NCI-H748 (cell line): Measurements from ENCODE around the gene SIGLEC14.
A peak's percentile ranks its signal among the peaks of the same experiment; 100 is the strongest.
"Not testable (repeated sequence)": the region's sequence is repeated elsewhere in the genome, so short reads cannot be mapped to it uniquely, and the experiment has no call there.

Source experiments
- DNase-seq: peaks from one replicate; lab custom pipeline; 2025; ENCODE audit not compliant: unreplicated experiment; lab: John Stamatoyannopoulos, UW

SIGLEC14 gene

GRCh38 chr19:51675911-51676565, 29.4 kb upstream of the SIGLEC14 start:
- peak; percentile 59 for DNase-seq

DNA sequence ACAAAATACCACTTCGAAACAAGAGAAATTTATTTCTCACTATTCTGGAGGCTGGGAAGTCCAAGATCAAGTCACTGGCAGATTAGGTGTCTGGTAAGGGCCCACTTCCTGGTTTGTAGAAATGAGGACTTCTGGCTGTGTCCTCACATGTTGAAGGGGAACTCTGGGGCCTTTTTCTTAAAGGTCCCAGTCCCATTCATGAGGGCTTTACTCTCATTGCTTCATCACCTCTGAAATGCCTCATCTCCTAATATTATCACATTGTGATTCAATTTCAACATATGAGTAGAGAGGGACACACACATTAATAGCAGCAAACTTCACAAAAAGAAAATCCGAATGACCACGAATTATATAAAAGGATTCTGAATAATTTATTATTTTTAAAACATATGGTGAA, 21.6 kb upstream of the SIGLEC14 start:
- DNase-seq, result no peak

DNA sequence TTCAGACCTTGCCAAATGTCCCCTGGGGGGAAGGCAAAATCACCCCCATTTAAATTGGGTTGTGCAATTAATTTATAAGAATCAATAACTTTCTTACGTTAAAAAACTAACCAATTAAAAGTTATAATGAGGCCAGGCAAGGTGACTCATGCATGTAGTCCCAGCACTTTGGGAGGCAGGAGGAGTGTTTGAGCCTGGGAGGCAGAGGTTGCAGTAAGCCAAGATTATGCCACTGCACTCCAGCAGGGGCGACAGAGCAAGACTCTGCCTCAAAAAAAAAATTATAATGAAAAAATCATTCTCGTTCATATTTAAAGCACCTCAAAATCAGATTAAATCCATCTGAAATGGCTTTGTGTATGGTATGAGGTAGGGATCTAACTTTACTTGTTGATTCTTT, 18.4 kb upstream of the SIGLEC14 start:
- no peak for DNase-seq

- no peak for DNase-seq
Measured at GRCh38 chr19:51664131-51664530, 17.5 kb upstream of the SIGLEC14 start.

GRCh38 chr19:51663650-51664049, 17.0 kb upstream of the SIGLEC14 start:
- DNase-seq, result no peak

GRCh38 chr19:51660975-51661600, 14.5 kb upstream of the SIGLEC14 start:
- DNase-seq, result peak; percentile 80

DNA sequence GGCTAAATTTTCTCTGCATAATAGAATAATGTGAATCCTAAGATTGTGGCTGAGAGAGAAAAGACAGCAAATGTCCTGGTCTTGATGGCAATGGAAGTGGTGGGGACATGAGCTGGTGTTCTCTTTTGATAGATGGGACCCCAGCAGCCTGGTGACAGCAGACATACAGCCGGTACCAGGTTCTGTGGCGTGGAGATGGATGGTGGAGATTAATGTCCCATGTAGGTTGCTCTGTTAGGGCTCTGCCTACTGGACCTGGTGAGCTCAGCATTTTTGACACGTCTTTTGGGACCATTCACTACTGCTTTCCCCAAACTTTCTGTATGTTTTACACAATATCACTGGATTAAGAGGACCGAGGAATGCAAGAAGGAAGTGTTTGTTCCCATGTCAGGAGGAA, 8.2 kb upstream of the SIGLEC14 start:
- peak; percentile 10 for DNase-seq

- no peak for DNase-seq
Measured at GRCh38 chr19:51653162-51653561, 6.5 kb upstream of the SIGLEC14 start.

- no peak for DNase-seq
Measured at GRCh38 chr19:51652266-51652665, 5.6 kb upstream of the SIGLEC14 start.

GRCh38 chr19:51651216-51651846, 4.7 kb upstream of the SIGLEC14 start:
- DNase-seq, result no peak

GRCh38 chr19:51647318-51647717, 693 bp upstream of the SIGLEC14 start:
- no peak for DNase-seq

GRCh38 chr19:51644636-51645271, 1.9 kb downstream of the SIGLEC14 start:
- no peak for DNase-seq

- no peak for DNase-seq
Measured at GRCh38 chr19:51641648-51642047, 5.0 kb downstream of the SIGLEC14 start.

- no peak for DNase-seq
Measured at GRCh38 chr19:51640386-51640785, 6.2 kb downstream of the SIGLEC14 start.

GRCh38 chr19:51639916-51640315, 6.7 kb downstream of the SIGLEC14 start:
- no peak for DNase-seq

DNA sequence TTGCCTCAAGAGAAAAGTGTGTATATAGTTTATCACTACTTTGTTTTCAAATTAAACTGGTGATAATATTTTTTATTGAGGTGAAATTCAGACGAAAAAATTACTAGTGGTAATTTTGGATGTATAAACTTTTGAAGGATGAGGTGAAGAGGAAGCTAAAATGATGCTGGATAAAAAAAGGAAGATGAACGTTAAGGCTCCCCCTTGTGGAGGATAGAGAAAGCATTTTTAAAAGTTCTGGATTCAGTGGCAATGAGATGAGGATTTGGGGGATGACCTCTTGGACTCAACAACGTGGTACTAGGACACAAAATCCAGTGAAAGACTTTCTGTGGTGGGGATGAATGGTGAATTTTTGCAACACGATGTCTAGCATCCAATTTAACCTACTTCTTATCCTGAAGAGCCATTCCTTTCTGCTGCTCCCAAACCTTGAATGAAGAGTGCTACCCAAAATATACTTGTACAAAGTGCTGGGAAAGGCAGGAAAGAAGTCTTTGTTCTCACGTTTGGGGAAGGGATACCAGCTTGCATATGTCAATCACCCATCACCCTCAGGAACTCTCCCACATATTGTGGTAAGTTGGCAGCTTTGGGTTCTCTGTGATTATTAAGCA, 9.2 kb downstream of the SIGLEC14 start:
- DNase-seq, result peak; percentile 10

DNA sequence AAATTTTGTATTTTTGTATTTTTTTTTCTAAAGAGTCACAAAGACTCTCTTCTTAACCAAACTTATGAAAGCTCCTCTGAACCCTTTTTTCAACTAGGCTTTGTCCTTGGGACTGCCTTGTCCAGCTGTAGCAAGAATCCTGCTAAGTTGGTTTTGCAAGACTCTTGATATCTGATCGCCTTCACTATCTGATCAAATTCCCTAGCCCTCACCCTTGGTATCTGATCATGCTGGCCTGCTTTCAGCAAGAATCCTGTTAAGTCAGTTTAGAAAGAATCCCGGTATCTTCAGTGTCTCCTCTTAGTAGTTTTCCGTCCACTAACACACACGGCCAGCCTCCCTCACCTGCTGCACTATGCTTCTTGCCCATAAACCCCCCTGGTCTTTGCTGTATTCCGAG, 14.5 kb downstream of the SIGLEC14 start:
- no peak for DNase-seq

DNA sequence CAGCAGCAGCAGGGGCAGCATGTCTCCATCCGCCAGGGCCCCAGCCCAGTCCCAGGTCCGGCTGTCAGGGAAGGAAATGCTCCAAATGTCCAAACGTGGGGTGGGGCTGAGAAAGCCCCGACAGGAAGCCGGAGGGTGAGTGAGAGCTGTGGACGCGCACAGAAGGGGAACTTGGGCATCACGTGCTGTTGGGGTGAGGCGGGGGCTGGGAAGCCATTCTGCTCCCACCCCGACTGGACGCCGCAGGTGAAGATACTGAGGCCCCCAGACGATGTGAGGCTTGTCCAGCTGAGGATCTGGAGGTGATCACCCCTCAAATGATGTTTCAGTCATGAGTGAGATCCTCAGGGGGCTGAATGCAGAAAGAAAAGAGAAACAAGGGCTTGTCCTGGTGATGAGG, 16.3 kb downstream of the SIGLEC14 start, which contains the start of gene SIGLEC5:
TSS of gene SIGLEC5 (minus strand) at position 87 of the 400 bp plus-strand sequence. CDS start at position 21, 66 bp downstream.
- DNase-seq, result not testable (repeated sequence)

GRCh38 chr19:51628153-51628939, 18.3 kb downstream of the SIGLEC14 start:
- no peak for DNase-seq

GRCh38 chr19:51627491-51628138, 19.0 kb downstream of the SIGLEC14 start:
- DNase-seq, result no peak
